Body of pancreas (tissue), 4 donors: ENCODE data around the gene WWOX.

Source experiments
- POLR2A ChIP-seq, 3 donors: fragments of 450-650 bp; IDR thresholded peaks; one replicate each; pipeline ENCODE4 v1.6.1; 2016; ENCODE audit warnings: antibody characterized with exemption in 3 of 3, mild to moderate bottlenecking in 2 of 3
- TF ChIP-seq, protein P1 (sequence below), 7 experiments: fragments of 450-650 bp in 4 of 7; fragments of 200-600 bp in 3 of 7; sonication (generic) in 3 of 7; IDR thresholded peaks; one replicate each; pipeline ENCODE4 v1.5.1; 2016 to 2019; ENCODE audit warnings: antibody characterized with exemption in 7 of 7

DNA sequence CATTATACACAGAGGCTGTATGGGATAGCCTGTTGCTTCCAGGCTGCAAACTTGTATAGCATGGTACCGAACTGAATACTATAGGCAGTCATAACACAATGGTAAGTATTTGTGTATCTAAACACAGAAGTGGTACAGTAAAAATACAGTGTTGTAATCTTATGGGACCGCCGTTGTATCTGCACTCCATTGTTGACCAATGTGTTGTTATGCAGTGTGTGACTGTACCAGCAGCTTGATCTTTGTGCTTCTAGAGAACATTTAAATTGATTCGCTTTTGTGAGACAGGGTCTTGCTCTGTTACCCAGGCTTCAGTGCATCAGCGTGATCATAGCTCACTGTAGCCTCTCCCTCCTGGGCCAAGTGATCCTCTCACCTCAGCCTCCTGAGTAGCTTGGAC lies 31.5 kb downstream of the WWOX start:
- TF ChIP-seq, protein P1, sequence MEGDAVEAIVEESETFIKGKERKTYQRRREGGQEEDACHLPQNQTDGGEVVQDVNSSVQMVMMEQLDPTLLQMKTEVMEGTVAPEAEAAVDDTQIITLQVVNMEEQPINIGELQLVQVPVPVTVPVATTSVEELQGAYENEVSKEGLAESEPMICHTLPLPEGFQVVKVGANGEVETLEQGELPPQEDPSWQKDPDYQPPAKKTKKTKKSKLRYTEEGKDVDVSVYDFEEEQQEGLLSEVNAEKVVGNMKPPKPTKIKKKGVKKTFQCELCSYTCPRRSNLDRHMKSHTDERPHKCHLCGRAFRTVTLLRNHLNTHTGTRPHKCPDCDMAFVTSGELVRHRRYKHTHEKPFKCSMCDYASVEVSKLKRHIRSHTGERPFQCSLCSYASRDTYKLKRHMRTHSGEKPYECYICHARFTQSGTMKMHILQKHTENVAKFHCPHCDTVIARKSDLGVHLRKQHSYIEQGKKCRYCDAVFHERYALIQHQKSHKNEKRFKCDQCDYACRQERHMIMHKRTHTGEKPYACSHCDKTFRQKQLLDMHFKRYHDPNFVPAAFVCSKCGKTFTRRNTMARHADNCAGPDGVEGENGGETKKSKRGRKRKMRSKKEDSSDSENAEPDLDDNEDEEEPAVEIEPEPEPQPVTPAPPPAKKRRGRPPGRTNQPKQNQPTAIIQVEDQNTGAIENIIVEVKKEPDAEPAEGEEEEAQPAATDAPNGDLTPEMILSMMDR (IDR thresholded peaks at IDR 0.05) = no peak
- TF ChIP-seq POLR2A (IDR thresholded peaks at IDR 0.05) = no peak
